Neural cell (in vitro differentiated cells): ENCODE results near the gene MFF.

Source experiments
- CTCF ChIP-seq: fragments of 450-650 bp; IDR thresholded peaks from 2 replicates; pipeline ENCODE4 v1.5.1; 2014; ENCODE audit warnings: antibody characterized with exemption, mild to moderate bottlenecking, moderate library complexity; ENCODE audit not compliant: poor library complexity, severe bottlenecking
- EP300 ChIP-seq: fragments of 450-650 bp; conservative IDR thresholded peaks from 2 replicates; pipeline ENCODE4 v1.6.1; 2014; ENCODE audit warnings: antibody characterized with exemption, mild to moderate bottlenecking, moderate library complexity; ENCODE audit not compliant: poor library complexity, severe bottlenecking
- EZH2 ChIP-seq: fragments of 200-600, 300-800 bp; shearing (Covaris generic), sonication (generic); IDR thresholded peaks from 2 replicates; pipeline ENCODE4 v1.6.1; 2014; ENCODE audit warnings: antibody characterized with exemption, low read length, borderline replicate concordance, mild to moderate bottlenecking; ENCODE audit not compliant: insufficient read depth, poor library complexity, severe bottlenecking
- MXI1 ChIP-seq: fragments of 450-650 bp; conservative IDR thresholded peaks from 2 replicates; pipeline ENCODE4 v1.6.1; 2014; ENCODE audit warnings: antibody characterized with exemption, mild to moderate bottlenecking; ENCODE audit not compliant: poor library complexity, severe bottlenecking
- POLR2AphosphoS5 ChIP-seq: IDR thresholded peaks from 2 replicates; pipeline ENCODE4 v1.6.1; 2012
- REST ChIP-seq: IDR thresholded peaks from 2 replicates; pipeline ENCODE4 v1.6.1; 2012; ENCODE audit warnings: borderline replicate concordance

GRCh38 chr2:227348324-227348723, 23.3 kb downstream of the MFF start:
- no peak for TF ChIP-seq POLR2AphosphoS5
- TF ChIP-seq CTCF = no peak
- no peak for TF ChIP-seq EP300
- TF ChIP-seq EZH2 = no peak
- TF ChIP-seq MXI1 = no peak
- no peak for TF ChIP-seq REST
